ENCODE results near the gene DDX6. TPM values are rescaled to one million over a fixed set of nuclear protein-coding genes. Genes with fewer than 3 reads are reported as not detected.

Gene DDX6
- total and polyA plus RNA-seq, 9 of the 15 experiments (the other 6 are each of a cell fraction or from before 2014, with no cell fraction given), result 10.0 to 102 (median 58.2) TPM

GRCh38 chr11:118703563-118704106, 87.3 kb downstream of the DDX6 start (continued):
- TF ChIP-seq REST (IDR thresholded peaks at IDR 0.05; ENCODE audit: borderline replicate concordance) (peak; percentile 41), REST (CRISPR knock-in tag; IDR thresholded peaks at IDR 0.05; ENCODE audit: low read depth) (no peak)

Measured in K562 (cell line).